Measurements from ENCODE around the gene PKD1.

- TF ChIP-seq PKNOX1 (IDR thresholded peaks at IDR 0.05) (no peak), L3MBTL2 (conservative IDR thresholded peaks at IDR 0.05) (no peak)
Observed at GRCh38 chr16:2160915-2161551, 25.3 kb upstream of the PKD1 start.
